DND-41 (cell line): ENCODE measurements around the gene PLA1A.

ENCODE experiments used
- ATAC-seq: fragments of 200-7000 bp; cut with Tn5 transposase; 3 replicates; pipeline ENCODE4 v1.9.1; 2021; ENCODE audit warnings: low read depth; ENCODE audit not compliant: insufficient read depth
- DNase-seq: peaks from one replicate; pipeline ENCODE4 v3.0.0-alpha.2; 2020
- H2AFZ ChIP-seq: 2 replicates; pipeline ENCODE4 v1.6.0; 2012; ENCODE audit warnings: low read depth, low read length
- H3K27ac ChIP-seq: 2 replicates; pipeline ENCODE4 v1.5.1; 2012; ENCODE audit warnings: low read length, inconsistent platforms
- H3K27me3 ChIP-seq: fragments of 200-600 bp; sonication (generic); 2 replicates; pipeline ENCODE4 v1.6.0; 2012; ENCODE audit warnings: low read length, mild to moderate bottlenecking, inconsistent platforms; ENCODE audit not compliant: insufficient read depth, poor library complexity
- H3K36me3 ChIP-seq: 2 replicates; pipeline ENCODE4 v1.5.1; 2012; ENCODE audit warnings: low read length, inconsistent platforms; ENCODE audit not compliant: insufficient read depth
- H3K4me1 ChIP-seq: 2 replicates; pipeline ENCODE4 v1.5.1; 2012; ENCODE audit warnings: mild to moderate bottlenecking, low read length; ENCODE audit not compliant: insufficient read depth
- H3K4me2 ChIP-seq: 2 replicates; pipeline ENCODE4 v1.6.0; 2012; ENCODE audit warnings: mild to moderate bottlenecking, moderate library complexity, low read length, inconsistent platforms; ENCODE audit not compliant: insufficient read depth
- H3K4me3 ChIP-seq, 2 experiments: fragments of 200-600 bp in 1 of 2; shearing (Covaris generic) in 1 of 2; 2 replicates each; pipeline ENCODE4 v1.5.1; 2012 to 2016; ENCODE audit warnings: inconsistent platforms in 2 of 2, low read length in 2 of 2, mild to moderate bottlenecking in 2 of 2, low read depth in 1 of 2, moderate library complexity in 1 of 2
- H3K79me2 ChIP-seq: 2 replicates; pipeline ENCODE4 v1.6.0; 2012; ENCODE audit warnings: low read length, inconsistent platforms; ENCODE audit not compliant: insufficient read depth
- H3K9ac ChIP-seq: 2 replicates; pipeline ENCODE4 v1.6.0; 2012; ENCODE audit warnings: low read depth, mild to moderate bottlenecking, inconsistent platforms, low read length, moderate library complexity
- H3K9me3 ChIP-seq: 2 replicates; pipeline ENCODE4 v1.5.1; 2012; ENCODE audit warnings: low read length, moderate library complexity, mild to moderate bottlenecking, inconsistent platforms; ENCODE audit not compliant: insufficient read depth, severe bottlenecking
- H4K20me1 ChIP-seq: 2 replicates; pipeline ENCODE4 v1.6.0; 2012; ENCODE audit warnings: low read length; ENCODE audit not compliant: insufficient read depth
- CTCF ChIP-seq: IDR thresholded peaks from 2 replicates; pipeline ENCODE4 v1.5.1; 2012; ENCODE audit warnings: borderline replicate concordance, low read length, moderate library complexity, mild to moderate bottlenecking; ENCODE audit not compliant: poor library complexity, severe bottlenecking; ENCODE audit errors: extremely low read depth
- EZH2 ChIP-seq: IDR thresholded peaks from 3 replicates; pipeline ENCODE4 v1.6.1; 2012; ENCODE audit warnings: borderline replicate concordance, low read depth, mild to moderate bottlenecking, moderate library complexity, low read length, inconsistent platforms; ENCODE audit not compliant: severe bottlenecking

The PLA1A gene, protein sequence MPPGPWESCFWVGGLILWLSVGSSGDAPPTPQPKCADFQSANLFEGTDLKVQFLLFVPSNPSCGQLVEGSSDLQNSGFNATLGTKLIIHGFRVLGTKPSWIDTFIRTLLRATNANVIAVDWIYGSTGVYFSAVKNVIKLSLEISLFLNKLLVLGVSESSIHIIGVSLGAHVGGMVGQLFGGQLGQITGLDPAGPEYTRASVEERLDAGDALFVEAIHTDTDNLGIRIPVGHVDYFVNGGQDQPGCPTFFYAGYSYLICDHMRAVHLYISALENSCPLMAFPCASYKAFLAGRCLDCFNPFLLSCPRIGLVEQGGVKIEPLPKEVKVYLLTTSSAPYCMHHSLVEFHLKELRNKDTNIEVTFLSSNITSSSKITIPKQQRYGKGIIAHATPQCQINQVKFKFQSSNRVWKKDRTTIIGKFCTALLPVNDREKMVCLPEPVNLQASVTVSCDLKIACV

DNA sequence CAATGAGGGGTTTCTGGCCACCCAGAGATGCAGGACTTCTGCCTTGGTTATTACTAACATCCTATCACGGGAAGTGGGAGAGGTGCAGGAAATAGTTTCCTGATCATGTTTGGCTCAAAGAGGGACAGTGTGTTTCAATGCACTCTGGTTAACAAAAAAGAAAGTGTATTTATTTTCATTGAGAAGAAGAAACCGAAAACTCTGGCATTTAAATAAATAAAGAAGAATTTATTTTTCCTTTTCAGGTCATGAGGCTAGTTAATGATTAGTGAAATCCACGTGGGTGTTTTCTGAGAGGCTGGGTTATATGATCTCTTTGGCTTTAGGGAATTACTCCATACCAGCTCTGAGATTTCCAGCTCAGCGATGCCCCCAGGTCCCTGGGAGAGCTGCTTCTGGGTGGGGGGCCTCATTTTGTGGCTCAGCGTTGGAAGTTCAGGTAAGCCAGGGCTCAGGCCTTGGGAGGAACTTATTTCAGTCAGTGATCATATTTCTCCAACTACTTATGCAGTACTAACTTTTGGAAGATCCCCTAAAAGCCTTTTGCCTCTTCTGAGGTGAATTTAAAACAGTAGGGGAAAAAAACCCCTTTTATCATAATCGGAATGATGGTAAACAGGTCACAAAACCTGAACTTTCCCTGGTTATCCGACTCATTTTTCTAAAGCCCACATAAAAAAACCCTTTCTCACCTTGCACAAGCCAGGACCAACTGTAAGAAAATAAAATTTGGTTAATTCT is at the start of gene PLA1A:
TSS of gene PLA1A (plus strand) at position 338 of the 741 bp plus-strand sequence. CDS start at position 367, 29 bp downstream.
- no peak within 1 kb of the TSS for H3K4me3 ChIP-seq
- no peaks in the 10 kb centered on the region for H4K20me1 ChIP-seq
- TF ChIP-seq CTCF = no peak
- TF ChIP-seq EZH2 = no peak
- H3K36me3 ChIP-seq = no peaks in the 10 kb centered on the region
- H2AFZ ChIP-seq = no peak within 1 kb of the TSS
- no peak within 1 kb of the TSS for H3K9ac ChIP-seq
- H3K4me2 ChIP-seq = no peak within 1 kb of the TSS
- H3K79me2 ChIP-seq = no peaks in the 10 kb centered on the region
- H3K4me1 ChIP-seq = no peaks in the 10 kb centered on the region
- ATAC-seq (no peak), DNase-seq (no peak)
- no peaks in the 10 kb centered on the region for H3K9me3 ChIP-seq
- H3K27me3 ChIP-seq = no peaks in the 10 kb centered on the region
- H3K27ac ChIP-seq = no peak within 1 kb of the TSS

DNA sequence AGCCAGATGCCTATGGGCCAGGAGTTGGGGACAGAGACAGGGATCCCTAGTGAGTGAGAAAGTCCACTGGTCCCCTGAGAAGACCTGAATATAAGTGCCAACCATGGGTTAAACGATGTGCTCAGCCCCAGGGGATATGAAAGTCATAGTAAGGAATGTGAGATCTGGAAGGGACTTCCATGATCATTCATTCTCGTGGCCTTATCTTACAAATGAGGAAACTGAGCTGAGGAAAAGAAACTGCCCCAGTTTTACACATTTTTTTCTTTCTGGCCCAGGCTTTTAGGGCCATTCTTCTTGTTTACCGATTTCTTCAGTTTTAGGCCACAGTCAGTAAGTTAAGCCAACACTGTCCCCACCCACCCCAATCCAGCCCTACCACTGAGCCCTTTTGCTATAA is 49.3 kb upstream of the PLA1A start:
- Histone ChIP-seq H3K9me3 (no peaks in the 10 kb centered on the region), H2AFZ (no peak overlapping the region), H3K36me3 (no peaks in the 10 kb centered on the region), H3K9ac (no peak overlapping the region), H4K20me1 (no peaks in the 10 kb centered on the region), H3K4me2 (no peak overlapping the region), H3K79me2 (no peaks in the 10 kb centered on the region), H3K27ac (no peak overlapping the region), H3K4me1 (no peaks in the 10 kb centered on the region), H3K27me3 (no peaks in the 10 kb centered on the region), H3K4me3 (no peak overlapping the region)
- ATAC-seq = no peak
- TF ChIP-seq EZH2 (no peak), CTCF (no peak)
- no peak for DNase-seq

DNA sequence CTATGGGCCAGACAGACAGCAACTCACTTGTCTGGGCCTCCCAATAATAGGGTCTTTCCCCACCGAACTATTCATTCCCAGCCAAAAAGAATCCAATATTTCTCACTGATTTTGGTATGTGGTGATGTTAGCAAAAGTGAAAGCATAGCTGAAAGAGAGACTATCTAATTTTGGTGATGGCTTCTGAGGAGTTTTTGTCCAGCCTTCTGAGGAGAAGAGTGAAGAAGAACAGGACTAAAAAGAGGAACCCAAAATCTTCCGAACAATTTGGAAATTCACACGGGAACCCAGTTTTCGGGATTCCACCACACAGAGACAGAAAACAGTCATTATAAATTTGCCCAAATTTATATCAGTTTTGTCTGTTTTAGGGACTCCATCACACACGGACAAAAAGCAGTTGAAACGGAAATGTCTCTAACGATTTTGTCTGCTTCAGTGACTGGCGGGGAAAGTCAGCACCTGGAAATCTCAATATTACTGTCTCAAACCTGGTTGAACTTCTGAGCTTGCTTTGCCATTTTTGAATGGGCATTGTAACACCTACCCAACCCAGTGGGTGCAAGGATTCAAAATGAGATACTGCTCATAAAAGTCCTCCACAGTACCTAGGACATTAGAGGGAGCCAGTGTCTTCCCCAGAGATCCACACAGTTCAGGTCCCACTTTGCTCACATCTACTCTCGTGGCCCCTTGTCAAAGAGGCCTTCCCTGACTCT is 47.3 kb upstream of the PLA1A start:
- H3K9me3 ChIP-seq = no peaks in the 10 kb centered on the region
- H3K4me3 ChIP-seq = no peak overlapping the region
- no peak for TF ChIP-seq CTCF
- no peak for TF ChIP-seq EZH2
- H3K27me3 ChIP-seq = no peaks in the 10 kb centered on the region
- no peaks in the 10 kb centered on the region for H3K4me1 ChIP-seq
- no peak for DNase-seq
- H3K27ac ChIP-seq = no peak overlapping the region
- H4K20me1 ChIP-seq = no peaks in the 10 kb centered on the region
- no peak overlapping the region for H2AFZ ChIP-seq
- no peak overlapping the region for H3K4me2 ChIP-seq
- no peak overlapping the region for H3K9ac ChIP-seq
- no peaks in the 10 kb centered on the region for H3K36me3 ChIP-seq
- ATAC-seq = no peak
- no peaks in the 10 kb centered on the region for H3K79me2 ChIP-seq
